ENCODE measurements around the gene FLCN.

Gene FLCN

GRCh38 chr17:17164676-17165075 lies 72.3 kb downstream of the FLCN start:
- DNase-seq = no peak

GRCh38 chr17:17164156-17164555 lies 72.8 kb downstream of the FLCN start:
- no peak for DNase-seq

All from NCI-H1417 (cell line).